ENCODE results near the gene CCDC150. TPM values are rescaled to one million over a fixed set of nuclear protein-coding genes. Genes with fewer than 3 reads are reported as not detected.
A peak's percentile ranks its signal among the peaks of the same experiment; 100 is the strongest.
"Not testable (repeated sequence)": the region's sequence is repeated elsewhere in the genome, so short reads cannot be mapped to it uniquely, and the experiment has no call there.

CCDC150 gene
- total RNA-seq, 1 experiment from 2014 or later, result 34.0 TPM

DNA sequence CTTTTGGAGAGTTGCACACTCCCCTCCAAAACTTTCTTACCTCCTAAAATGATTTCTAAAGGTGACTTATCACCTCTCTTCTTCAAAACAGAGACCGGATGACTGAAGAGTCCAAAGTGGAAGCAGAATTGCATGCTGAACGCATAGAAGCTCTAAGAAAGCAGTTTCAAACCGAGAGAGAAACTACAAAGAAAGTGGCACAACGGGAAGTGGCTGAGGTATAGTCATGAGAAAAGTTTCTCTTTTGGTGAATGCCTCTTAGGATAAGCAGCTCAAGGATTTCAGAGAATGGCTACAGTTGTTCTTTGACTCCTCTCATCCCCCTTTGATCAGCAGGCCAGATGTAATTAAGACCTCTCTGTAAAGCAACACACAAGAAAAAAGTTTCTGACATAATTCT, 86.4 kb downstream of the CCDC150 start:
- intact Hi-C loops (cut with micrococcal nuclease; ENCODE audit: unreplicated experiment), result no loop called here
- Mint-ChIP-seq H3K36me3 (ENCODE audit: insufficient read depth, unreplicated experiment) (peaks cover 27% of the 10 kb centered on the region), H3K9me3 (ENCODE audit: unreplicated experiment) (no peaks in the 10 kb centered on the region), H3K27ac (ENCODE audit: unreplicated experiment) (no peak overlapping the region), H3K4me1 (ENCODE audit: low read depth, unreplicated experiment) (no peaks in the 10 kb centered on the region), H3K27me3 (ENCODE audit: insufficient read depth, unreplicated experiment) (no peaks in the 10 kb centered on the region), H3K4me3 (ENCODE audit: unreplicated experiment) (no peak overlapping the region)
- peaks cover 15% of the 10 kb centered on the region for H3K4me1 ChIP-seq
- no peaks in the 10 kb centered on the region for H3K27me3 ChIP-seq (replicated peaks; ENCODE audit: control insufficient read depth, insufficient read depth, low read length)
- ChIA-PET CTCF (no interaction called here), POLR2A (no interaction called here)
- H3K9me3 ChIP-seq, result no peaks in the 10 kb centered on the region
- no peak for DNase-seq
- TF ChIP-seq, protein P1, sequence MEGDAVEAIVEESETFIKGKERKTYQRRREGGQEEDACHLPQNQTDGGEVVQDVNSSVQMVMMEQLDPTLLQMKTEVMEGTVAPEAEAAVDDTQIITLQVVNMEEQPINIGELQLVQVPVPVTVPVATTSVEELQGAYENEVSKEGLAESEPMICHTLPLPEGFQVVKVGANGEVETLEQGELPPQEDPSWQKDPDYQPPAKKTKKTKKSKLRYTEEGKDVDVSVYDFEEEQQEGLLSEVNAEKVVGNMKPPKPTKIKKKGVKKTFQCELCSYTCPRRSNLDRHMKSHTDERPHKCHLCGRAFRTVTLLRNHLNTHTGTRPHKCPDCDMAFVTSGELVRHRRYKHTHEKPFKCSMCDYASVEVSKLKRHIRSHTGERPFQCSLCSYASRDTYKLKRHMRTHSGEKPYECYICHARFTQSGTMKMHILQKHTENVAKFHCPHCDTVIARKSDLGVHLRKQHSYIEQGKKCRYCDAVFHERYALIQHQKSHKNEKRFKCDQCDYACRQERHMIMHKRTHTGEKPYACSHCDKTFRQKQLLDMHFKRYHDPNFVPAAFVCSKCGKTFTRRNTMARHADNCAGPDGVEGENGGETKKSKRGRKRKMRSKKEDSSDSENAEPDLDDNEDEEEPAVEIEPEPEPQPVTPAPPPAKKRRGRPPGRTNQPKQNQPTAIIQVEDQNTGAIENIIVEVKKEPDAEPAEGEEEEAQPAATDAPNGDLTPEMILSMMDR (IDR thresholded peaks at IDR 0.05; ENCODE audit: insufficient read depth in 1 of 2, low read depth in 1 of 2, low read length in 1 of 2, severe bottlenecking in 1 of 2, unreplicated experiment in 1 of 2), result no peak
- no peaks in the 10 kb centered on the region; the same call in 1 of the 2 replicates for H3K36me3 ChIP-seq (ENCODE audit: control insufficient read depth, insufficient read depth, low read length)
- no peak overlapping the region for H3K4me3 ChIP-seq (ENCODE audit: low read depth, low read length)
- BruUV-seq (replicated peaks), result no TSS peak

DNA sequence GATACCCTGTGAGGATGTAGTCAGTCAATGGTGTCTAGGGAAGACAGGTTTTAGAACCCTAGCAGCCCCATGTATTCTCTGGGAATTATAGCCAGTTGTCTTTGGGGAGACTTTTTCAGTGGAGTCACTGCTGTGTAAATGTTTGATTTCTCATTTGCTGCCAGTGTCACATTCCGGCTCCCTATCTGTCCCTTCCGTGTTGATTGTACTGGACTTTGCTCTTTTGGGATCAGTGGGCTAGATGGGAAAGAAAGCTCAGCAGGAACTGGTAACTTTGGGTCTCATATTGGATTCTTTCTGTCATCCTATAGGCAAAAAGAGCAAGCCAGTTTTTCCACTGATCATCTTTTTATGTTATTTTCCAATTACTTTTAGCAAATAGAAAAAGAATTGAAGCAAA, 89.9 kb downstream of the CCDC150 start:
- Histone ChIP-seq H3K36me3 (ENCODE audit: control insufficient read depth, insufficient read depth, low read length) (no peaks in the 10 kb centered on the region), H3K4me1 (peaks cover 15% of the 10 kb centered on the region), H3K4me3 (ENCODE audit: low read depth, low read length) (no peak overlapping the region), H3K27me3 (replicated peaks; ENCODE audit: control insufficient read depth, insufficient read depth, low read length) (no peaks in the 10 kb centered on the region), H3K9me3 (no peaks in the 10 kb centered on the region)
- CTCF ChIA-PET, result interaction anchor here (1.0 kb wide), 1 partner anchor 22 kb away, joined by 5 read pairs; no protein-coding TSS in a partner anchor
- Mint-ChIP-seq H3K9me3 (ENCODE audit: unreplicated experiment) (no peaks in the 10 kb centered on the region), H3K27me3 (ENCODE audit: insufficient read depth, unreplicated experiment) (no peaks in the 10 kb centered on the region), H3K4me1 (ENCODE audit: low read depth, unreplicated experiment) (no peaks in the 10 kb centered on the region), H3K27ac (ENCODE audit: unreplicated experiment) (peak overlapping the region; percentile 53), H3K4me3 (ENCODE audit: unreplicated experiment) (no peak overlapping the region), H3K36me3 (ENCODE audit: insufficient read depth, unreplicated experiment) (peaks cover 36% of the 10 kb centered on the region)
- intact Hi-C loops (cut with micrococcal nuclease; ENCODE audit: unreplicated experiment), result no loop called here
- BruUV-seq (replicated peaks), result no TSS peak
- peak; percentile 34 to 41 for DNase-seq
- TF ChIP-seq, protein P1 (IDR thresholded peaks at IDR 0.05; ENCODE audit: insufficient read depth in 1 of 2, low read depth in 1 of 2, low read length in 1 of 2, severe bottlenecking in 1 of 2, unreplicated experiment in 1 of 2), result no peak
- POLR2A ChIA-PET, result interaction anchor here (0.6 kb wide), 1 partner anchor 770 kb away, joined by 3 read pairs; the partner anchor contains the start of gene HSPD1

DNA sequence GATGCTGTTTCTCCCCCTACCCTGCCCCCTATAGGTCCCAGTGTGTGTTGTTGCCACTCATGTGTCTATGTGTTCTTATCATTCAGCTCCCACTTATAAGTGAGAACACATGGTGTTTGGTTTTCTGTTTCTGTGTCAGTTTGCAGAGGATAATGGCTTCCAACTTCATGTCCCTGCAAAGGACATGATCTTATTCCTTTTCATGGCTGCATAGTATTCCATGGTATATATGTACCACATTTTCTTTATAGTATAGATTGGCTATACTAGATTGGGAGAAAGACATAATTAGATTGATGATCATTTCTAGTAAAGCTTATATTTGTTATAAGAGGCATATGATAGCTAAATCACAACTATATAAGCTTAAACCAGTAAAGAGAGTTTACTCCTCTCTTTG, 97.1 kb downstream of the CCDC150 start:
- POLR2A ChIA-PET; DNase-seq; CTCF ChIA-PET; BruUV-seq (replicated peaks); H3K4me1 ChIP-seq; H3K4me3 Mint-ChIP-seq (ENCODE audit: unreplicated experiment); H3K27me3 ChIP-seq (replicated peaks; ENCODE audit: control insufficient read depth, insufficient read depth, low read length); H3K27me3 Mint-ChIP-seq (ENCODE audit: insufficient read depth, unreplicated experiment); H3K4me1 Mint-ChIP-seq (ENCODE audit: low read depth, unreplicated experiment); H3K4me3 ChIP-seq (ENCODE audit: low read depth, low read length); H3K27ac Mint-ChIP-seq (ENCODE audit: unreplicated experiment); intact Hi-C loops (cut with micrococcal nuclease; ENCODE audit: unreplicated experiment); H3K36me3 ChIP-seq (ENCODE audit: control insufficient read depth, insufficient read depth, low read length); H3K9me3 ChIP-seq: not testable (repeated sequence)
- H3K9me3 Mint-ChIP-seq (ENCODE audit: unreplicated experiment), result peaks cover 21% of the 10 kb centered on the region
- peaks cover 24% of the 10 kb centered on the region for H3K36me3 Mint-ChIP-seq (ENCODE audit: insufficient read depth, unreplicated experiment)

DNA sequence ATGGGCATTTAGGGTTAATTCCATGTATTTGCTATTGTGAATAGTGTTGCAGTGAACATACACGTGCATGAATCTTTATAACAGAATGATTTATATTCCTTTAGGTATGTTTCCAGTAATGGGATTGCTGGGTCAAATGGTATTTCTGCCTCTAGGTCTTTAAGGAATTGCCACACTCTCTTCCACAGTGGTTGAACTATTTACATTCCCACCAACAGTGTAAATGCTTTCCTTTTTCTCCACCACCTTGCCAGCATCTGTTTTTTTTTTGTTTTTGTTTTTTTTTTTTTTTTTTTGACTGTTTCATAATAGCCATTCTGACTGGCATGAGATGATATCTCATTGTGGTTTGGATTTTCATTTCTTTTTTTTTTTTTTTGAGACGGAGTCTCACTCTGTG, 97.5 kb downstream of the CCDC150 start:
- TF ChIP-seq, protein P1 (IDR thresholded peaks at IDR 0.05; ENCODE audit: insufficient read depth in 1 of 2, low read depth in 1 of 2, low read length in 1 of 2, severe bottlenecking in 1 of 2, unreplicated experiment in 1 of 2), result no peak
- intact Hi-C loops (cut with micrococcal nuclease; ENCODE audit: unreplicated experiment), result no loop called here
- DNase-seq, result no peak
- H3K27me3 ChIP-seq (replicated peaks; ENCODE audit: control insufficient read depth, insufficient read depth, low read length), result no peaks in the 10 kb centered on the region
- POLR2A ChIA-PET, result no interaction called here
- Mint-ChIP-seq H3K9me3 (ENCODE audit: unreplicated experiment) (peaks cover 21% of the 10 kb centered on the region), H3K4me1 (ENCODE audit: low read depth, unreplicated experiment) (no peaks in the 10 kb centered on the region), H3K27me3 (ENCODE audit: insufficient read depth, unreplicated experiment) (no peaks in the 10 kb centered on the region), H3K4me3 (ENCODE audit: unreplicated experiment) (no peak overlapping the region), H3K27ac (ENCODE audit: unreplicated experiment) (no peak overlapping the region), H3K36me3 (ENCODE audit: insufficient read depth, unreplicated experiment) (peaks cover 20% of the 10 kb centered on the region)
- CTCF ChIA-PET, result interaction anchor here (0.7 kb wide), 1 partner anchor 29 kb away, joined by 9 read pairs; no protein-coding TSS in a partner anchor
- no TSS peak for BruUV-seq (replicated peaks)
- H3K4me1 ChIP-seq, result no peaks in the 10 kb centered on the region
- no peak overlapping the region for H3K4me3 ChIP-seq (ENCODE audit: low read depth, low read length)
- no peaks in the 10 kb centered on the region for H3K36me3 ChIP-seq (ENCODE audit: control insufficient read depth, insufficient read depth, low read length)
- peaks cover 7% of the 10 kb centered on the region; the same call in 1 of the 2 replicates for H3K9me3 ChIP-seq

Measured in Caco-2 (cell line).